GM18526 (cell line): ENCODE results near the gene ZFP90.

Experiments
- POLR2A ChIP-seq: IDR thresholded peaks from 3 replicates; pipeline ENCODE4 v1.6.1; 2011; ENCODE audit not compliant: insufficient read length; ENCODE audit errors: extremely low read depth

Gene ZFP90

DNA sequence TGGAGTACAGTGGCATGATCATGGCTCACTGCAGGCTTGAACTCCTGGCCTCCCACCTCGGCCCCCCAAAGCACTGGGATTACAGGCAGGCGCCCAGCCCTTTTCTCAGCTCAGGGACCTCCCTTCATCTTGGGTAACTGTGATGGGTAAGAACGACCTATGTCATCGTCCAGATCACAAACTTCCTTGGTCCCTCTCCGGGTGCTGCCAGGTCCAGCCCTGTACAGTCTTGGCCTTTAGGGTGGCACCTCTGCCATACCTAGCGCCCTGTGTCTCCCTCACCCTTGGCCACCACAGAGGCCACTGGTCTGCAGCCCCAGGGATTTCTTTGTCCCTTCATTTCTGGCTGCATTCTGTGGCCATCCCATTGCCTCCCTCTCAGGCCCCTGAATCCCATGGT lies 29.7 kb upstream of the ZFP90 start:
- no peak for TF ChIP-seq POLR2A

DNA sequence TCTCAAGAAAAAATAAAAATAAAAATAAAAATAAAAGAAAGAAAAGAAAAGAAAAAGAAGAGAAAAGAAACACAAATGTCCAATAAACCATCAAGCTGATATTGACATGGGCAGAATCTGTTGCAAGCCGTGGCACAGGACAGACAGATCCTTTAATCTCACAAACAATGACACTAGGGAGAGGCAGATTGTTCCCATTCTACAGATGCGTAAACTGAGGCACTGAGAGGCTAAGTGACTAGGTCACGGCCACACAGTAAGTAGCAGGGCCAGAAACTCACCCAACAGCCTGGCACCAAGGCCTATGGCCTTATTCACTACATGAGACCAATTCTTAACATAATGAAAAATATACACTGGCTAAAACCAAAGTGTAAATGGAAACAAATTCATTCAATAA lies 28.3 kb upstream of the ZFP90 start:
- TF ChIP-seq POLR2A = no peak

DNA sequence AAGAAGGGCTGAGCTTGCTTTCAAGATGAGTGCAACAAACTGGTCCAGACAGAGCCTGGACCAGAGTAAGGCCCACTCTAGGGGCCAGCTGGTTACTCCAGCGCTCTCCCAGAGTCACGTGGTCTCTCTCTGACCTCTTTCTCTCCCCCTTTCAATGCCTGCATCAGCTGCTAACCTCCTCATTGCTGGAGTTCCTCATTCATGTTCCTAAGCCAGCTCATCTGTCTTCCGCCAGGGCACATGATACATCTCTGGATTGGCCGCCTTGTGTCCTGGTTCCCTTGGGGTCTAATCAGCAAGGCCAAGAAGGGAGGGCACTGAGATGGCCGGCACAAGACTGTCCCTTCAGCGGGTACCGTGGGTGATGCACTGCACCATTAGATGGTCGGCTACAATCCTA lies 26.9 kb upstream of the ZFP90 start:
- TF ChIP-seq POLR2A = no peak

DNA sequence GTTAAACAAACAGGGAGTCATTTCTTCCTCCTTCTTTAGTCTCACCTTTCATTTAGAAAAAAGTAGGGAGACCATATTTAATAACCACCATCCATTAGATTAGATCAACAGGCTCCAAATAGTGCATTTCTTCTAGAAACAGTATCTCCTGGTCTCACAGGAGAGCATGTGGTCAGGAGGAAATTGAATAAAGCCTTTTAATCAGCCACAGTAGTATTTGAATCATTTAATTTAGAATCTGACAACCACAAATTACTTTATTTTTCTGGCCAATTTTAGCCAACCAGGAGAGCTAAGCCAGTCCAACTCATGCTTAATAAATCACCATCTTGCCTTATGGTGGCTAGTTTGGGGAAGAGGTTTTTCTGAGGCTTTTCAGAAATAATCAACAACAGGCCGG lies 26.3 kb upstream of the ZFP90 start:
- no peak for TF ChIP-seq POLR2A

DNA sequence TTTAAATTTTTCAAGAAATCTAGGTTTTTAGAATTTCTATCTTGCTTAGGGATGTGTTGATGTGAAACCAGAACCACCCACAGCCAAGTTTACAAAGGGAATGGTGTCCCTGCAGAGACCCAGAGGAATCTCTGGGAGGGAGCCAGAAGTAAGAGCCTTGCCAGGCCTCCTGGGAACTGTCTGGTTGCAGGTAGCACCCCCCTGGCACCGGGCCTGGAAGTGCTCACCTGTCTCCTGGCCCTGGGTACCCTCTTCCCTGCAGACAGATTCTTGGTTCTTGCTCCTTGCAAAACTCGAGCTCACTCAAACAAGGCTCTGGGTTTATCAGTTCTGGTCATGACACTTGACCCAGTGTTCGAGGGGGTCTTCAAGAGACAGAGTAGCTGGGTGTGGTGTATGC lies 24.6 kb upstream of the ZFP90 start:
- TF ChIP-seq POLR2A = no peak

DNA sequence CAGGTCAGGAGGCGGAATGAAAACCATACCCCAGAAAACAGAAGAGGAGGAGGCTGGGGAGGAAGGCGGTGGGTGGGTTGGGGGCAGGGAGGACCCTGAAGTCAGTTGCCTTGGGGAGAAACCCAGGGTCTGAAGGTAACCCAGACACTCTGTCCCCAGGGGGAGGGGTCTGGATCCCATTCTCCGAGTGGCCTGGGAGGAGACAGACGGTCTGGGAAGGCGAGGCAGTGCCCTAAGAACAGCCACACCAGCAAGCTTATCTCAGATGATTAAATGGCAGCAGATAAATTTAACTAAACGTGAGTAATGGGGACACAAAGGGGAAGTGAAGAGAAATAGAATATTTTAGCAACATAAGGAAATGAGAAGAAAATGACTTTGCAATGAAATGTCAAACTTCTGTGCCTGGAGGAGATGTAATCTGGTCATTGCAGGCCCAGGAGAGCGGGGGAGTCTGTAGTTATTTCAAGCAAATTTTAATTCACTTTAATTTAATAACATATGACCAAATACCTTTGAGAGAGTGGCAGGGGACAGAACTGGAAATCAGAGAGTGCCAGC lies 21.4 kb upstream of the ZFP90 start:
- no peak for TF ChIP-seq POLR2A

DNA sequence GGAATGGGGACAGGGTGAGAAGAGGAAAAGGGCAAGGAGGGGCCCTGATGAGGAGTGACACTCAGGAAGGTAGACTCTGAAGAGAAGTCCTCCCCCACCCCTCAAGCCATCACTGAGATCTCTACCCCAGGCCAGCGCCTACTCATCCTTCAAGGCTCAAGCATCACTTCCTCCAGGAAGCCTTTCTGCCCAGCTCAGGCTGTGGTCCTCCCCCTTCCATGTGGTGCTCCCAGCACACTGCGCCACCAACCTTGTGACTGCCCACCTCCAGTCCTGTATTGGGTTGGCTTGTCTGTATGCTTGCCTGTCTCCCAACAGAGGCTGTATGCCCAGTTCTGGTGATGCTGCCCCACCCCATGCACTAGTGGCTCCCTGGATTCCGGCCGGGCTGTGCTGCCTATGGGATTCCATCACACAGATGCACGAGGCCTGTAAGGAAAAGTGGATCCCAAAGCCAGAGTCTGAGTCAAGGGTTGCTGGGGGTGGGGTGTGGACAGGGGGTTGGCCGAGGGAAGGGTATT lies 19.8 kb upstream of the ZFP90 start:
- TF ChIP-seq POLR2A = no peak

DNA sequence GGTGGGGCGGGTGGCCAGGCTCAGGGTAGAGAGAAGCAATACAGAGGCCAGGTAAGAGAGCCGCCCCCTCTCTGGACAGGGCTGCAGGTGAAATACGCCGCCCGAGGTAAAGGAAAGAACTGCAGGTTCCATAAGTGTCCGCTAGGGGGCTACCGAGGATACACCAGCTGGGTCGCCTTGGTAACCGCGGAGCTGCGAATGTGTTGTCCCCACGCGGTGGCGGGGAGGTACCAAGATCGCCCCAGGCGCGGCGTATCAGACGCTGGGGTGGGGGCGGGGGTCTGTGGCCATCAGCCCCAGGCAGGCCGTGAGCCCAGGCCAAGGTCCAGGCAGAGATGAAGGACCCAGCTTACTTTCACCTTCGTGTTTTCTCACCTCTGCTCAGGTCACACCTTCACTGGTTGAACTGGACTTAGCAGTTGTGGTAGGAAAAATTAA lies 18.4 kb upstream of the ZFP90 start:
- TF ChIP-seq POLR2A = no peak

DNA sequence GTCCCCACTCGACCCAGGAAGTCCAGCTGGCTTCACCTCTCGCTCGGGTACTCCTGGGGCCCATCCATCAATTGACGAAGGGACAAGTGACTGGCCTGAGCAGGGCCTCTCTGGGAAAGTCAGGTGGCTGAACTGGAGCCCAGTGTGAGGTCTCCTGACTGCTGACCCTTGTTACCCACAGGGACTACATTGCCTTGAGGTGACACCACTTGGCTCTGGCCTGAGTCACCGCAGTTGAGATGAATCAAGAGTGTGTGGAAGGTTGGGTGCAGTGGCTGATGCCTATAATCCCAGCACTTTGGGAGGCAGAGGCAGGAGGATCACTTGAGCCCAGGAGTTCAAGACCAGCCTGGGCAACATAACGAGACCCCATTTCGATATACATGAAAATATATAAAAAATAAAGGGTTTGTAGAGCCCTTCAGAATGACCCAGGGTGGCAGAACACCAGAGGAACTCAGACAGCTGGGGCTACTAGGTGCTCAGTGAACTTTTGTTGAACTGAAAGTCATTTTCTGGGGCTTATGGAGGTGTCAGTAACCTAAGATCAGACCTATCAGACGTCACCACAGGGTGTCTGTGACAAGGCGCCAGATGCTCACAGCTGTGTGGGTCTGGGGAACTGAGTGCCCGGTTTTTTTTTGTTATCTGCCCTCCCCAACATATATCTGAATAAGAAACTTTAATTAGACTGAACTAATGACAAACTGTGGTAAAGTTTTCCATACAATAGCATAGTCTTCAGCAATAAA lies 14.8 kb upstream of the ZFP90 start:
- no peak for TF ChIP-seq POLR2A

DNA sequence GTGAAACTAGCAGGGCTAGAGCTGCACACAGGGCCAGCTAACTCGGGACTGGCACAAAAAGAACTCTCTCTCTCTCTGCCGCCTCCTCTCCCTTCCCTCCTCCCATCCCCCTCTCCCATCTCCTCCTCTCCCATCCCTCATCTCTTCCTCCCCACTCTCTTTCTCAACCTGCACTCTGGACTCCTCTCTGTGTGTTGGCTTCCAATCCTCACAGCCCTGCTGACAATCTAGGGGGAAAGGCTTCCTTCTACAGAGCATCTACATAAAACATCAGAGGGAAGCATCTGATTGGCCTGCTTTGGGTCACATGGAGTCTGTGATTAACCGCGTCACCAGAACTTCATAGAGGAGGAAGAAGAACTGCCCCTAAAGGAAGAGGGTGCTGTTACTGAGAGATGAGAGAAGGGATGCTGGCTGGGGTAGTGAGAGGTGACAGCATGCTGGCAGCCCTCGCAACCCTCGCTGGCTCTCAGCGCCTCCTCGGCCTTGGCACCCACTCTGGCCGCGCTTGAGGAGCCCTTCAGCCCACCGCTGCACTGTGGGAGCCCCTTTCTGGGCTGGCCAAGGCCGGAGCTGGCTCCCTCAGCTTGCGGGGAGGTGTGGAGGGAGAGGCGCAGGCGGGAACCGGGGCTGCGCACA lies 12.8 kb upstream of the ZFP90 start:
- no peak for TF ChIP-seq POLR2A

DNA sequence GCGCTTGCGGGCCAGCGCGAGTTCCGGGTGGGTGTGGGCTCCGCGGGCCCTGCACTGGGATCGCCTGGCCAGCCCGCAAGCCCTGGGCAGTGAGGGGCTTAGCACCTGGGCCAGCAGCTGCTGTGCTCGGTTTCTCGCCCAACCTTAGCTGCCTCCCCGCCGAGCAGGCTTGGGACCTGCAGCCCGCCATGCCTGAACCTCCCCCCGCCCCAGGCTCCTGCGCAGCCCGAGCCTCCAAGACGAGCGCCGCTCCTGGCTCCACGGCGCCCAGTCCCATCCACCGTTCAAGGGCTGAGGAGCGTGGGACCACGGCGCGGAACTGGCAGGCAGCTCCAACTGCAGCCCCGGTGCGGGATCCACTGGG lies 12.3 kb upstream of the ZFP90 start:
- TF ChIP-seq POLR2A = no peak

DNA sequence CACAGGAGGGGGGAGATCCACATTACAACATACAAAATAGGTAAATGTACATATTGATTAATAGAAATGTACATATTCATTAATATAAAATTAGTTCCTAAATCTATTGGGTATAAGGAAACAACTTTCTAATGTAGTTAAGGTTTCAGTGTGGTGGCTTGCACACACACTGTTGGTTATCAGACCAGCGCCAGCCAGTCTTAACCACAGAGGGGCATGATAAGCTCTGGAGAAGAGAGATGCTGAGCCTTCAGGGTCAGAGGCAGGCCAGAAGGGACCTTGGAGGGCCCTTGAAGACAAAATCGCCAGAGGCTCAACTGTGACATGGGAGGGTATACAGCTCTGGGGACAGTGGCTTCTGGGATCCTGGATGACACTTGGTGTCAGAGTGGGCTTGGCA lies 10.9 kb upstream of the ZFP90 start:
- TF ChIP-seq POLR2A = no peak

DNA sequence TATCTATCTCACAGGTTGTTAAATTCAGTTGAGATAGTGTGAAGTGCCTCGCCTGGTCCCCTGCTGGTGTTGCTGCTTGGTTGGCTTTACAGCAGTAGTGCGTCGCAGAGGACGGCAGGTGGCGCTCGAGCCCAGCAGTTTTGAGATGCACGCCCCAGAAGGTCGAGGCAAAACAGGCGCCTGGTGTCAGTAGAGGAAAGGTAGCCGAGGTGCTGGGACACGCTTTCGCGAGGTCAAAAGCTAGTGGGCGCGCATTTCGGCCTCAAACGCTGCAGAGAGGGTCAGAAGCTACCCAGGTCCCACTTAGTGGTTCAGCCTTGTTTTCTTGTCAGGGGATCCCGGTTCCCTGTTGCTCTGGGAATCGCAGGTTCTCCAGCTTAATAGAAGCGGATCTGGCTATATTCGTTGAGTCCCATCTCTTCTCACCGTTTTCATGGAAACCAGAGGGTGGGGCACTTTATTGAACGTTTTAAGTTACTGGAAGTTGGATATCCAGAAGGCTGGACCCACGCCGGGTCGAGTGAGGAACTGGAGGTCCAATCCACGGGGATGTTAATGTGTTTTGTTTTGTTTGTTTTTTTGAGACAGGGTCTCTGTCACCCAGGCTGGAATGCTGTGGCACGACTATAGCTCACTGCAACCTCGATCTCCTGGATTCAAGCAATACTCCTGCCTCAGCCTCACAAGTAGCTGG lies 10.3 kb upstream of the ZFP90 start:
- no peak for TF ChIP-seq POLR2A

DNA sequence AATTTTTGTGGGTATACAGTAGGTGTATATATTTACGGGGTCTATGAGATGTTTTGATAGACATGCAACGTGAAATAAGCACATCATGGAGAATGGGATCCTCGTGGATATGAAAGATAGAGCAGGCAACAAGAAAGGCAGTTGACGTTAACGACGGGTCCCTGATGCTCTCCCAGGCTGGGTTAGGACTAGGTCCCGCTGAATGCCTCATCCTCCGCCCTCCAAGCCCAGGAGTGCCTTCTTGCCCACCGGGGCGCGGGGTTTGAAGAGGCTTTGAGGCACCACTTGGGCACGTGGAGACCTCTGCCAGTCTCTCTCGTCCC lies 9.5 kb upstream of the ZFP90 start:
- TF ChIP-seq POLR2A = no peak

DNA sequence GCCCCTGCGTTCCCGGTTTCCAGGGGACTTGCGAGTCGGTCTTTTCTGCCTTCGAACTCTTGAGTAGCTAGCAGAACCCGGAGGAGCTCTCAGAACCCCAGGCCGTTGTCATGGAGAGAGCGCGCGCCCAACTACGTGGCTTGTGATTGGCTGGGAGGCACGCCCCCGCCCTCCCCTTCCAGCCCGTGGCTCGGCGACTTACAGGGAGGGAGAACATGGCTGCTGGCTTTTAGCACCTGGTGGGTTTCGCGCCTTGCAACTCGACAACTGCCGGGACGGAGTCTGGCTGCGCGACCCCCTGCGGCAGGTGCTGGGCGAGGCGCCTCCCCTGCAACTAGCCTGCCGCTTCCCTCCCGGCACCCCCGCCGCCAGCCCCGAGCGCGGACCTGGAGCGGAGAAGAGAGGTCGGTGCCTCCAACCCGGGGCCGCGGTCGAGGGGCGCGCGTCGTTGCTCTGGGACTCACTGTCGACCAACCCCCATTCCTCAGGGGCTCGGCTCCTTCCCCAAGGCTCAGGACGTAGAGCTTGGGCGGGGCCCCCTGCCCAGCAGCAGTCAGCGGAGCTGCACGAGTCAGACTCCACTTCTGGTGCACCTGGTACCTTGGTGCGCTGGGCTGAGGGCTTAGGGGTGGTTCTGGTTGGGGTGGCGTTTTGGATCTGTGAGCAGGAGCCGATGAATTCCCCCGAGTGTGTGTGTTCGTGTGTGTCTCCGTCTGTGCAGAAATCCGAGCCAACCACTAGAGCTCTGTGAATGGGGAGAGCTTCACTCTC lies 9.0 kb upstream of the ZFP90 start:
- peak; percentile 34 for TF ChIP-seq POLR2A
